NCI-H2107 (cell line): ENCODE measurements around the gene MTA3.

ENCODE experiments used
- DNase-seq: peaks from one replicate; lab custom pipeline; 2025; lab: John Stamatoyannopoulos, UW

The MTA3 gene

DNA sequence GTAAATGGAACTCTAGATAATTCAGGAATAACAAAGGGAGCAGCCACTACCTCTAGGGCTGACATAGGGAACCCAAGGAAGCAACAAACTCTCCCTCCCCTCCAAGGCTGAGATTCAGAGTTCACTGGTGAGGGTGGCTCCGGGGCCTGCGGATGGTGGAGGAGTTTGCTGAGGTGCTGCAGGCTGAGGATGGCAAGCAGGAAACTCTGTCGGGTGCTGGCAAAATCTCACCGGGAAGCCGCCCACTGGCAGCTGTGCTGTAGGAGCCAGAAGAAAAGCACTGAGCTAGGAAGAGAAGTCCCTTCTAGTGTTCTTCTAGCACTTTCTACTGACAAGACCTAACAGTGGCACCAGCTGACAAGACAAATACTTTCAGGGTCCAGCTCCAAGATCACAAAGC is 236.5 kb downstream of the MTA3 start:
- no peak for DNase-seq
